ENCODE measurements around the gene LRRC43. TPM values are rescaled to one million over a fixed set of nuclear protein-coding genes. Genes with fewer than 3 reads are reported as not detected.
"Not testable (repeated sequence)": the region's sequence is repeated elsewhere in the genome, so short reads cannot be mapped to it uniquely, and the experiment has no call there.

The LRRC43 gene
- polyA plus RNA-seq, 6 donors from 2014 or later = not detected

DNA sequence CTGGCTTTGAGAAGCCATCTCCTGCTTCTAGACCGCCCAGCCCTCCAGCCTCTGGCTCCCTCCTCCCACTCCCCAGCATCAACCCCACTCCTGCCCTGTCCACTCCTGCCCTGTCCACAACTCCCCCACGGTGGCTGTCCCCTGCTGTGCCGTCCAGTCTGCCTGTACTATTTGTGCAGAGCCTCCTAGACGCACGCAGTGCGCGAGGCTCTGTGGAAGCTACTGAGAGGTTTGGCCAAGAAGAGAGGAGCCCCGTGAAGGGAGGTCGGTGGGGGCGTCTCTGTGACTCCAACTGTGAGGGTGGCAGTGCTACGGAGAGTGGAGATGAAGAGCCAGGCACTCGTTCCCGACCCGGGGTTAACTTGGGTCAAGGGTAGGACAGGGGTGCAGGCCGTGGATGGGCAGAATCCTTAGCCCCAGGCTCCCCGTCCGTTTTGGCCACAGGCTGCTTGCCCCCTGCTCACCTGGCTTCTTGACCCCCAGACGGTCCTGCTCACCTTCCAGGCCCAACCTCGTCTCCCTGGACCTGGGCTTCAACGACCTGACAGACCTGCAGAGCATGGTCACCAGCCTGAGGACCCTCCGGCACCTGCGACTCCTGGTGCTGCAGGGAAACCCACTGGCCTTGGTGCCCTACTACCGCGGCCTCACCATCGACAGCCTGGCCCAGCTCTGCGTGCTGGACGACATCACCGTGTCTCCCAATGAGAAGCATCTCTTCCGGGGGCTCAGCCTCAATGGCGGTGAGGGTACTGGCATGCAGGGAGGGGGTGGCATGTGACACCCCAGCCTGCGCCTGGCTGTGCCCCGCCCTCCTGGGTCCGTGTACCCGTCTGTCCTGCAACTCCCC lies 6.9 kb downstream of the LRRC43 start:
- Mint-ChIP-seq H3K4me1 (peaks cover 6 to 17% (median 16%) of the 10 kb centered on the region in 3 donors), H3K4me3 (no peak overlapping the region), H3K27me3 (peaks cover 0 to 13% (median 8%) of the 10 kb centered on the region in 3 donors), H3K27ac (peak overlapping the region in 1 of 6 donors; percentile 90), H3K9me3 (peaks cover 0 to 4% (median under 1%) of the 10 kb centered on the region in 7 donors), H3K36me3 (no peaks in the 10 kb centered on the region)
- ATAC-seq (ENCODE audit: low read depth in 2 of 2) (no peak), DNase-seq (no peak)

DNA sequence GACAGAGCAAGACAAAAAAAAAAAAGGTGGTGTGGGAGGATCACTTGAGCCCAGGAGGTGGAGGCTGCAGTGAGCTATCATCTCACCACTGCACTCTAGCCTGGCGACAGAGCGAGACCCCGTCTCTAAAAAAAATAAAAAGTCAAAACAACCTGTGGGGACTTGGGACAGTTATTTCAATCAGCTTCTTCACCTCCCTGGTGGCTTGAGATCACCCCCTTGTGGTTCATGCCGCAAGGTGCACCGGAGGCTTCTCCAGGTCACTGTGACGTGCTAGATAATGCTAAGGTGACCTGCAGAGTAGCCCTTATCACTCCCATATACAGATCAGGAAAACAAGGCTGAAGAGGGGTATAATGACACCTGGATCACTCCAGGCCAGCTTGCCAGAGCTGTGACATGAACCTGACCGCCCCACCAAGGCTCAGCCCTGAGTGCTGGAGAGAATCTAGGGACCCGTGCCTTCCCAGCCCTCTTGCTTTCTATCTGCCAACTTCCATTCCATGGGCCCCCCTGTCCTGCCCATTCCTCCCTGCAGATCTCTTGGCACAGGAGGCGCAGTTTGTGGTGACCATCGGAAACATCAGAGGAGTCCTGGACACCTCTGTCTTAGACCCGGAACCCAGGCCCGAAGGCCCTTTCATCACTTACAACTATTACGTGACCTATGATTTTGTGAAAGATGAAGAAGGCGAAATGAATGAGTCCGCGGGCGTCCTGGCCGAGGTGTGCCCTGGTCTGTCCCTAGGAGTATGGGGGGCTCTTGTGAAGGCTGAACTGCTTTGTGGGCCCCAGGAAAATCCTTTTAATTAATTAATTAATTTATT lies 8.1 kb downstream of the LRRC43 start:
- Mint-ChIP-seq H3K4me3 (peak overlapping the region in 1 of 8 donors; percentile 47), H3K27ac (peak overlapping the region in 1 of 6 donors; percentile 44), H3K9me3 (peaks cover 0 to 16% (median 7%) of the 10 kb centered on the region in 7 donors), H3K4me1 (peaks cover 4 to 7% (median 6%) of the 10 kb centered on the region in 3 donors), H3K36me3 (peaks cover 7% of the 10 kb centered on the region in 2 donors), H3K27me3 (peaks cover 4 to 20% (median 8%) of the 10 kb centered on the region in 3 donors)
- ATAC-seq (ENCODE audit: low read depth in 2 of 2) (peak; percentile 86 to 91), DNase-seq (peak; percentile 57)

DNA sequence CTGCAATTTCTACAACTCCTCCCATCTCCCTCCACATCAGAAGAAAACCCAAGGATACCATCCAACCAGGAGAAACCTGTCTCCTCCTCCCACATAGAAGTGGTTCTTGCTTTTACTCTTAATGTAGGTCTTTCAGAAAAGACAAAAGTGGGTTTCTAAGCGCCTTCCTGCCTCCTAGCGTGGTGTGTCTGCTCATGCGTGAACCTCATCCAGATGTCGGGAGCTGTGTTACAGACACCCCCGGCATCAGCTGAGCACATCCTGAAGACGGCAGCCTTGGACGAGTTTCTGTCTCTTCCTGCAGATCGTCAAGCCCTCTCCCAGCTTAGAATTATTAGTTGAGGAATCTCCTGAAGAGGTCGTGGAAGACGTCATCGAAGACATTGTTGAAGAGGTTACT lies 9.5 kb downstream of the LRRC43 start:
- H3K4me3 Mint-ChIP-seq = no peak overlapping the region
- no peak for ATAC-seq (ENCODE audit: low read depth in 2 of 2)
- H3K27ac Mint-ChIP-seq = no peak overlapping the region

DNA sequence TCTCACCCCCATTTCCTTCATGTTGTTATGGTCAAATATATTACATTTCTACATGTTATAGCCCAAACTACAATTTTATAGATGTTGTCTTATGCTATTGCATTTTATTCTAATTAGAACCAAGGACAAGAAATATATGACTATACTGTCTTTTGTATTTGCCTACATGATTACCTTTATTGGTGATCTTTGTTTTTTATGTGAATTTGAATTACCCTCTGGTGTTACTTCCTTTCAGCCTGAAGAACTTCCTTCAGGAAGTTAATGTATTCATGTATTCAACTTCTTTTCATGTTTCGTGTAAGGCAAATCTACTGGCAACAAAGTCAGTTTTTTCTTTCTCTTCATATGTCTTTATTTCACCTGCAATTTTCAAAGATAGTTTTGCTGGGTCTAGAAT lies 11.9 kb downstream of the LRRC43 start:
- H3K36me3 Mint-ChIP-seq = peaks cover 7 to 8% of the 10 kb centered on the region in 2 donors
- peaks cover 4 to 7% (median 6%) of the 10 kb centered on the region in 3 donors for H3K4me1 Mint-ChIP-seq
- H3K9me3 Mint-ChIP-seq = peaks cover 0 to 16% (median 8%) of the 10 kb centered on the region in 7 donors
- peaks cover 9 to 40% (median 28%) of the 10 kb centered on the region in 3 donors for H3K27me3 Mint-ChIP-seq
- no peak overlapping the region for H3K4me3 Mint-ChIP-seq
- DNase-seq (no peak), ATAC-seq (ENCODE audit: low read depth in 2 of 2) (no peak)
- H3K27ac Mint-ChIP-seq = no peak overlapping the region

More for the DNA sequence above, 9.5 kb downstream of the LRRC43 start:
- peaks cover 0 to 16% (median 8%) of the 10 kb centered on the region in 7 donors for H3K9me3 Mint-ChIP-seq
- peaks cover 4 to 7% (median 6%) of the 10 kb centered on the region in 3 donors for H3K4me1 Mint-ChIP-seq
- no peak for DNase-seq
- peaks cover 7 to 8% of the 10 kb centered on the region in 2 donors for H3K36me3 Mint-ChIP-seq
- H3K27me3 Mint-ChIP-seq = peaks cover 4 to 26% (median 13%) of the 10 kb centered on the region in 3 donors

DNA sequence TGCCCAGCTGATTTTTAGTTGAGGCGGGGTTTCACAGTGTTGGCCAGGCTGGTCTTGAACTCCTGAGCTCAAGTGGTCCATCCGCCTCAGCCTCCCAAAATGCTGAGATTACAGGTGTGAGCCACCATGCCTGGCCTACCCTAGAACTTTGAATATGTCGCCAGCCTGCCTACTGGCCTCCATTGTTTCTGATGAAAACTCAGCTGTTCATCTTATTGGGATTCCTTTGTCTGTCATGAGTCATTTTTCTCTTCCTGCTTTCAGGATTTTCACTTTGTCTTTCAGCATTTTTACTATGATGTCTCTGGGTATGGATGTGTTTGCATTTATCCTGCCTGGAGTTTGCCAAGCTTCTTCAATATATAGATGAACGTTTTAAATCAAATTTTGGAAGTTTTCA lies 12.5 kb downstream of the LRRC43 start:
- H3K27me3 Mint-ChIP-seq = peaks cover 9 to 46% (median 34%) of the 10 kb centered on the region in 3 donors
- ATAC-seq (ENCODE audit: low read depth in 2 of 2) = no peak
- H3K27ac Mint-ChIP-seq = no peak overlapping the region
- no peak overlapping the region for H3K4me3 Mint-ChIP-seq
- no peak for DNase-seq
- H3K36me3 Mint-ChIP-seq = peaks cover 7 to 8% of the 10 kb centered on the region in 2 donors
- peaks cover 4 to 7% (median 6%) of the 10 kb centered on the region in 3 donors for H3K4me1 Mint-ChIP-seq
- peaks cover 0 to 16% (median 8%) of the 10 kb centered on the region in 7 donors for H3K9me3 Mint-ChIP-seq

DNA sequence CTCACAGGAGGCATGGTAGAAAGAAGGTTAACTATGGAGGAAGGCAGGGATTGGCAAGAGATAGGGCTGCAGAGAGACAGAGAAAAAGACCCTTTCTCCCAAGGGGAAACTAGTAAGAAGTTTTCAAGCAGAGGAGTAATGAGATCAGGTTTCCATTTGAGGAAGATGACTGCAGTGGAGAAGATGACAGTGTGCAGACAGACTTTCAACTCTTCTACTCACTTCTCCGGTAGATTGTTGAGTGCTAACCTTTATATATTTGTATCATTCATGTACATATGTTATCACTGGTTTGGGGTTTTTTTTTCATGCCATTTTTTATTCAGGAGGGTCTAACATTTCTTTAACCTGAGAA lies 14.7 kb downstream of the LRRC43 start:
- Mint-ChIP-seq H3K4me3 (no peak overlapping the region), H3K27ac (peak overlapping the region in 1 of 6 donors; percentile 63), H3K4me1 (peaks cover 0 to 1% (median under 1%) of the 10 kb centered on the region in 3 donors), H3K27me3 (peaks cover 9 to 49% (median 43%) of the 10 kb centered on the region in 3 donors), H3K9me3 (peaks cover 0 to 16% (median 8%) of the 10 kb centered on the region in 7 donors), H3K36me3 (peaks cover 7 to 8% of the 10 kb centered on the region in 2 donors)
- no peak for ATAC-seq (ENCODE audit: low read depth in 2 of 2)
- no peak for DNase-seq

DNA sequence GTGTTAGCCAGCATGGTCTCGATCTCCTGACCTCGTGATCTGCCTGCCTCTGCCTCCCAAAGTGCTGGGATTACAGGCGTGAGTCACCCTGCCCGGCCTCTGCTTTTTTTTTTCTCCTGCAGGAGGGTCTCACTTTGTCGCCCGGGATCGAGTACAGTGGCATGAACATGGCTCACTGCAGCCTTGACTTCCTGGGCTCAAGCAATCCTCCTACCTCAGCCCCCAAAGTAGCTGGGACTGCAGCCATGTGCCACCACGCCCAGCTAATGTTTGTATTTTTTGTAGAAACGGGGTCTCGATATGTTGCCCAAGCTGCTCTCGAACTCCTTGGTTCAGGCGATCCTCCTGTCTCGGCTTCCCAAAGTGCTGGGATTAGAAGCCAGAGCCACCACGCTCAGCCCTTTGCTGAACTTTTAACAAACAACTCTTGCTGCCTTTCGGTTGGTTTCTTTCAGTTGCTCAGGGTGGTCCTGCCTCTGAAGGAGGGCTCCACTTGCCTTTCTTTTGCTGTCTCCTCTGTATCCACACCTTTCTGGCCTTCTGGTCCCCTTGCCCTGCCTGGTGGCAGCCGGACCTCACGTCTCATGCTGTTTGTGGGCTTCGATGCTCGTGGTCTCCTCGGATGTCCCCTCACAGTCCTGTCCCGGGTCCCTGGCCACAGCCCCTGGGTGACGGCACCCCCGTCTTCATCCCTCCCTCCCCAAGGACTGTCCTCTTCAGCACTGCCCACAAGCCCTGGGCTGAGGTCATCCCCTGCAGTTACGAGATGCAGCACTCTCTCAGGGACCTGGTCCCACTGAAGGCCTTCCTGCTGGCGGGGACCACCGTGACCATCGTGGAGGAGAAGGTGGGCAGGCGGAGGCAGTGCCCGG lies 16.8 kb downstream of the LRRC43 start:
- Mint-ChIP-seq H3K4me1 (peaks cover 3 to 14% (median 11%) of the 10 kb centered on the region in 3 donors), H3K36me3 (peaks cover 7 to 8% of the 10 kb centered on the region in 2 donors), H3K4me3 (no peak overlapping the region), H3K27me3 (peaks cover 12 to 56% (median 50%) of the 10 kb centered on the region in 3 donors), H3K27ac (no peak overlapping the region), H3K9me3 (peaks cover 0 to 13% (median 8%) of the 10 kb centered on the region in 7 donors)
- DNase-seq = no peak
- ATAC-seq (ENCODE audit: low read depth in 2 of 2) = no peak

DNA sequence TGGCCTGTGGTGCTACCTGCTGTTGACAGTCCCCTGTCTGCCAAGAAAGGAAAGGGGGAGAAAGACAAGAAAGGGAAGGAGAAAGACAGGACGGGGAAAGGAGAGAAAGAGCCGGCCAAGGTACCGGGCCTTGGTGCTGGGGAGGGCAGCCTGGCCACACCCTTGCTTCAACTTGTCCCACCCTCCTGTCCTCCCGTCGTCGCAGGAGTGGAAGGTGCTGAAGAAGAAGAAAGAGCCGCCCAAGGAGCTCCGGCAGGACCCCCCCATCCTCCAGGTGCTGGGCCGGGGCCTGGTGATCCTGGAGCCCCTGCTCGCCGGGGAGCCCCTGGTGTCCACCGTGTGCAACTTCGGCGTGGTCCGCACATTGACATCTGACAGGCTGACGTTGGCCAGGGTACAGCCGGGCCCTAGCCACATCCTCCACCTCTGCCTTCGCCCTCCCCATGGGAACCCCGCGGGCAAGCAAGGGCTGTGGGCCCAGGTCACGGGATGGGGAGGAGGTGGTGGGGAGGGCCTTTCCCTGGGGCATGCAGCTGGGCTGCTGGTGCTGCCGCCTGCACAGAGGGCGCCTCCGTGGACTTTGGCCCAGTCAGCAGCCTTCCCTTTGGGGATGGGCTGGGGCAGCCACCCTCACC lies 17.7 kb downstream of the LRRC43 start:
- Mint-ChIP-seq H3K36me3 (peaks cover 3 to 4% of the 10 kb centered on the region in 2 donors), H3K4me3 (no peak overlapping the region), H3K27me3 (peaks cover 15 to 58% (median 57%) of the 10 kb centered on the region in 3 donors), H3K4me1 (peaks cover 9 to 19% (median 17%) of the 10 kb centered on the region in 3 donors), H3K27ac (no peak overlapping the region), H3K9me3 (peaks cover 0 to 5% (median 1%) of the 10 kb centered on the region in 7 donors)
- no peak for DNase-seq
- ATAC-seq (ENCODE audit: low read depth in 2 of 2) = no peak

DNA sequence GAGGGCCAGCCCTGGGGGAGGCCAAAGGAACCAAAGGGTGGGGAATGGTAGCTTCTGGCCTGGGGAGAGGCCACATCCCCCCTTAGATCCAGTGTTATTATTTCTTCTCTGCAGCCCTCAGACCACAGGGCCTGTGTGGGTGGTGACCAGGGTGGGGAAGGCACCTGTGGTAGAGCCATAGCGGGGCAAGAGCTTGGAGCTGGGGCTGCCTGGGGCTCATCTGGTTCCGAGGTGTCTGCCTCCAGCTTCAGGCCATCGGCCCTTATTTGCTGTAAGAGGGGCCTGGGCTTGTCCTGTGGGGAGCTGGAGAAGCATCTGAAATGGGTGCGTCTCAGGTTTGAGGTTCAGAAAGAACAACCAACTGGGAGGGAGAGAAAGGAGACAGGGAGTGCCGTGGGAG lies 18.5 kb downstream of the LRRC43 start:
- H3K27ac Mint-ChIP-seq = no peak overlapping the region

DNA sequence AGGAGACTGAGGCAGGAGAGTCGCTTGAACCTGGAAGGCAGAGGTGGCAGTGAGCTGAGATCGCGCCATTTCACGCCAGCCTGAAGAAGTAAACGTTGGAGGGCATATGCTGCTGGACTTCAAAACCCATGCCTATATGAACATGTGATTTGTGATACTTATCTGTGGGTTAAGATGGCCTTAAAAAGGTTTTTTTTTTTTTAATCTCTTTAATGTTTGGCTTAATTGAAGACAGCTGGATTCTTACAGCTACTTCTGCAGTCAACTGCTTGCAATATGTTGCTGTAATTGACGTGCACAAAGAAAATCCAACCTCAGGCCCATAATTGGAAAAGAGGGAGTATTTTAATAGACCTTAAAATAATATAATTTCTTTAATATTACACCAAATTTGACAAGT lies 19.1 kb downstream of the LRRC43 start:
- Mint-ChIP-seq H3K36me3 (no peaks in the 10 kb centered on the region), H3K27me3 (peaks cover 14 to 56% (median 53%) of the 10 kb centered on the region in 3 donors), H3K4me1 (peaks cover 9 to 23% (median 17%) of the 10 kb centered on the region in 3 donors), H3K9me3 (no peaks in the 10 kb centered on the region), H3K27ac (no peak overlapping the region), H3K4me3 (peak overlapping the region in 2 of 8 donors; percentile 51 to 77)
- DNase-seq (no peak), ATAC-seq (ENCODE audit: low read depth in 2 of 2) (no peak)

More for the DNA sequence above, 18.5 kb downstream of the LRRC43 start:
- no peak for ATAC-seq (ENCODE audit: low read depth in 2 of 2)
- Mint-ChIP-seq H3K27me3 (peaks cover 14 to 57% (median 55%) of the 10 kb centered on the region in 3 donors), H3K4me1 (peaks cover 9 to 20% (median 17%) of the 10 kb centered on the region in 3 donors), H3K9me3 (no peaks in the 10 kb centered on the region), H3K4me3 (peak overlapping the region in 2 of 8 donors; percentile 64 to 69), H3K36me3 (no peaks in the 10 kb centered on the region)
- no peak for DNase-seq

DNA sequence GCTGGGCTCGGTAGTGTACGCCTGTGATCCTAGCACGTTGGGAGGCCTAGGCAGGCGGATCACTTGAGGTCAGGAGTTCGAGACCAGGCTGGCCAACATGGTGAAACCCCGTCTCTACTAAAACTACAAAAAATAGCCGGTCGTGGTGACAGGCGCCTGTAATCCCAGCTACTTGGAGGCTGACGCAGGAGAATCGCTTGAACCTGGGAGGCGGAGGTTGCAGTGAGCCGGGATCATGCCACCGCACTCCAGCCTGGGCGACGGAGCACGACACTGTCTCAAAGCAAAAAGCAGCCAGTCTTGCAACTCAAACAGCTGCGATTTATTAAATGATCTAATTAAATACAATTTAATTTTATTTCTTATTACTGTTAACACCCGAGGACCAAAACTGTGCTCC lies 19.9 kb downstream of the LRRC43 start:
- Mint-ChIP-seq H3K27me3 (peaks cover 14 to 48% (median 45%) of the 10 kb centered on the region in 3 donors), H3K4me1 (peaks cover 9 to 23% (median 17%) of the 10 kb centered on the region in 3 donors), H3K4me3 (peak overlapping the region; percentile 77 to 89 (median 82))
- H3K27ac Mint-ChIP-seq; ATAC-seq (ENCODE audit: low read depth in 2 of 2); H3K36me3 Mint-ChIP-seq; DNase-seq; H3K9me3 Mint-ChIP-seq: not testable (repeated sequence)
